ENCODE results near the gene GMDS. TPM values are rescaled to one million over a fixed set of nuclear protein-coding genes. Genes with fewer than 3 reads are reported as not detected.

GMDS gene
- total RNA-seq, 3 donors from 2014 or later (not counting 1 experiment from before 2014, with no cell fraction given) = 23.6 to 31.0 (median 26.4) TPM

GRCh38 chr6:1878330-1878729 lies 367.1 kb downstream of the GMDS start:
- DNase-seq (no peak), ATAC-seq (no peak)
- Mint-ChIP-seq H3K27ac (no peak overlapping the region), H3K4me1 (no peaks in the 10 kb centered on the region), H3K9me3 (no peaks in the 10 kb centered on the region), H3K27me3 (ENCODE audit: low read depth in 2 of 2) (no peaks in the 10 kb centered on the region), H3K36me3 (no peaks in the 10 kb centered on the region), H3K4me3 (no peak overlapping the region)
- no peak for TF ChIP-seq CTCF (IDR thresholded peaks at IDR 0.05)
- Histone ChIP-seq H3K27me3 (ENCODE audit: control insufficient read depth, insufficient read depth, low read length) (no peaks in the 10 kb centered on the region), H3K4me3 (ENCODE audit: low read length) (no peak overlapping the region), H3K36me3 (ENCODE audit: control insufficient read depth, insufficient read depth, low read length) (no peaks in the 10 kb centered on the region), H3K27ac (ENCODE audit: low read length) (no peak overlapping the region), H3K9me3 (ENCODE audit: control insufficient read depth, insufficient read depth, low read length) (no peaks in the 10 kb centered on the region), H3K4me1 (ENCODE audit: control insufficient read depth, insufficient read depth, low read length) (no peaks in the 10 kb centered on the region)
- intact Hi-C loops (cut with micrococcal nuclease) = no loop called here
- 98% methylated on average over 5 of the region's 5 CpGs for WGBS (ENCODE audit: insufficient coverage)

- Histone ChIP-seq H3K27ac (ENCODE audit: low read length) (no peak overlapping the region), H3K9me3 (ENCODE audit: control insufficient read depth, insufficient read depth, low read length) (no peaks in the 10 kb centered on the region), H3K4me1 (ENCODE audit: control insufficient read depth, insufficient read depth, low read length) (no peaks in the 10 kb centered on the region), H3K27me3 (ENCODE audit: control insufficient read depth, insufficient read depth, low read length) (no peaks in the 10 kb centered on the region), H3K36me3 (ENCODE audit: control insufficient read depth, insufficient read depth, low read length) (no peaks in the 10 kb centered on the region), H3K4me3 (ENCODE audit: low read length) (no peak overlapping the region)
- no peaks in the 10 kb centered on the region for H3K4me1 Mint-ChIP-seq
- no peak for DNase-seq
- no peak overlapping the region for H3K27ac Mint-ChIP-seq
- H3K36me3 Mint-ChIP-seq = no peaks in the 10 kb centered on the region
- 93% methylated on average over 11 of the region's 11 CpGs for WGBS (ENCODE audit: insufficient coverage)
- no peak overlapping the region for H3K4me3 Mint-ChIP-seq
- no peak for ATAC-seq
- intact Hi-C loops (cut with micrococcal nuclease) = no loop called here
- H3K9me3 Mint-ChIP-seq = no peaks in the 10 kb centered on the region
- H3K27me3 Mint-ChIP-seq (ENCODE audit: low read depth in 2 of 2) = no peaks in the 10 kb centered on the region
- TF ChIP-seq CTCF (IDR thresholded peaks at IDR 0.05) = no peak
These were observed 371.6 kb downstream of the GMDS start for GRCh38 chr6:1873781-1874180.

GRCh38 chr6:1872649-1873131 lies 372.7 kb downstream of the GMDS start:
- intact Hi-C loops (cut with micrococcal nuclease) = no loop called here
- no peak overlapping the region for H3K4me3 Mint-ChIP-seq
- no peaks in the 10 kb centered on the region for H3K9me3 ChIP-seq (ENCODE audit: control insufficient read depth, insufficient read depth, low read length)
- TF ChIP-seq CTCF (IDR thresholded peaks at IDR 0.05) = no peak
- H3K4me3 ChIP-seq (ENCODE audit: low read length) = no peak overlapping the region
- H3K27me3 ChIP-seq (ENCODE audit: control insufficient read depth, insufficient read depth, low read length) = no peaks in the 10 kb centered on the region
- ATAC-seq = no peak
- H3K9me3 Mint-ChIP-seq = no peaks in the 10 kb centered on the region
- no peak overlapping the region for H3K27ac ChIP-seq (ENCODE audit: low read length)
- H3K4me1 Mint-ChIP-seq = no peaks in the 10 kb centered on the region
- WGBS (ENCODE audit: insufficient coverage) = 96% methylated on average over 9 of the region's 11 CpGs
- H3K36me3 ChIP-seq (ENCODE audit: control insufficient read depth, insufficient read depth, low read length) = no peaks in the 10 kb centered on the region
- H3K27ac Mint-ChIP-seq = no peak overlapping the region
- no peaks in the 10 kb centered on the region for H3K4me1 ChIP-seq (ENCODE audit: control insufficient read depth, insufficient read depth, low read length)
- H3K36me3 Mint-ChIP-seq = no peaks in the 10 kb centered on the region
- H3K27me3 Mint-ChIP-seq (ENCODE audit: low read depth in 2 of 2) = no peaks in the 10 kb centered on the region
- no peak for DNase-seq

GRCh38 chr6:1871724-1872315 lies 373.6 kb downstream of the GMDS start:
- Mint-ChIP-seq H3K4me1 (no peaks in the 10 kb centered on the region), H3K4me3 (no peak overlapping the region), H3K27me3 (ENCODE audit: low read depth in 2 of 2) (no peaks in the 10 kb centered on the region), H3K9me3 (no peaks in the 10 kb centered on the region), H3K36me3 (no peaks in the 10 kb centered on the region), H3K27ac (no peak overlapping the region)
- Histone ChIP-seq H3K9me3 (ENCODE audit: control insufficient read depth, insufficient read depth, low read length) (no peaks in the 10 kb centered on the region), H3K4me3 (ENCODE audit: low read length) (no peak overlapping the region), H3K36me3 (ENCODE audit: control insufficient read depth, insufficient read depth, low read length) (no peaks in the 10 kb centered on the region), H3K27ac (ENCODE audit: low read length) (no peak overlapping the region), H3K4me1 (ENCODE audit: control insufficient read depth, insufficient read depth, low read length) (no peaks in the 10 kb centered on the region), H3K27me3 (ENCODE audit: control insufficient read depth, insufficient read depth, low read length) (no peaks in the 10 kb centered on the region)
- no peak for TF ChIP-seq CTCF (IDR thresholded peaks at IDR 0.05)
- intact Hi-C loops (cut with micrococcal nuclease) = no loop called here
- WGBS (ENCODE audit: insufficient coverage) = 95% methylated on average over 5 of the region's 8 CpGs
- DNase-seq (no peak), ATAC-seq (no peak)
